C4-2B (cell line): Measurements from ENCODE around the gene ZFP36L2.

Experiments
- ZFX ChIP-seq: fragments of 450-650 bp; IDR thresholded peaks from 2 replicates; pipeline ENCODE4 v1.6.1; 2017
- TF ChIP-seq, protein P1 (sequence below): fragments of 450-650 bp; conservative IDR thresholded peaks from 2 replicates; pipeline ENCODE4 v1.5.1; 2017; ENCODE audit warnings: mild to moderate bottlenecking

DNA sequence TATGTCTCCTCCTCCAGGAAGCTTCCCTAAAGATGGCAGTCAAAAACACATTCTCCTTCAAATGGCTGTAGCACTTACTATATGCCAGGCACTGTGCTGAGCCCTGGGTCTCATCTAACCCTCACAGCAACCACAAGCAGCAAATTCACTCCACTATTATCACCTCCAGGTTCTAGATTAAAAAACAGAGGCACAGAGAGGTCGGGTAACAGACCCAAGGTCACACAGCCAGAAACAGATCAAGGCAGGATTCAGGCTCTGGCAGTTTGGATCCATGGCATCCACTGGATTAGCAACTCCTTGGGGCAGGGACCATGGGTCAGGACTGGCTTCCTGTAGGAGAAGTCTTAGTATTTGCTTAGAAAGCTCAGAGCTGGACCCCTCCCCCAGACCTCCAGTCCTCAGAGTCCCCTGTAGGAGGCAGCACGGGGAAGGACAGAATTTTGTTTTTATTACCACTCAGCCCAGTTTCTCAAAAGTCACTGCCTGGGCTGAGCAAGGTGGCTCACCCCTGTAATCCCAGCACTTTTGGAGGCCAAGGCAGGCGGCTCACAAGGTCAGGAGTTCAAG lies 34.4 kb downstream of the ZFP36L2 start:
- TF ChIP-seq, protein P1, sequence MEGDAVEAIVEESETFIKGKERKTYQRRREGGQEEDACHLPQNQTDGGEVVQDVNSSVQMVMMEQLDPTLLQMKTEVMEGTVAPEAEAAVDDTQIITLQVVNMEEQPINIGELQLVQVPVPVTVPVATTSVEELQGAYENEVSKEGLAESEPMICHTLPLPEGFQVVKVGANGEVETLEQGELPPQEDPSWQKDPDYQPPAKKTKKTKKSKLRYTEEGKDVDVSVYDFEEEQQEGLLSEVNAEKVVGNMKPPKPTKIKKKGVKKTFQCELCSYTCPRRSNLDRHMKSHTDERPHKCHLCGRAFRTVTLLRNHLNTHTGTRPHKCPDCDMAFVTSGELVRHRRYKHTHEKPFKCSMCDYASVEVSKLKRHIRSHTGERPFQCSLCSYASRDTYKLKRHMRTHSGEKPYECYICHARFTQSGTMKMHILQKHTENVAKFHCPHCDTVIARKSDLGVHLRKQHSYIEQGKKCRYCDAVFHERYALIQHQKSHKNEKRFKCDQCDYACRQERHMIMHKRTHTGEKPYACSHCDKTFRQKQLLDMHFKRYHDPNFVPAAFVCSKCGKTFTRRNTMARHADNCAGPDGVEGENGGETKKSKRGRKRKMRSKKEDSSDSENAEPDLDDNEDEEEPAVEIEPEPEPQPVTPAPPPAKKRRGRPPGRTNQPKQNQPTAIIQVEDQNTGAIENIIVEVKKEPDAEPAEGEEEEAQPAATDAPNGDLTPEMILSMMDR = no peak
- no peak for TF ChIP-seq ZFX
